Esophagus squamous epithelium (tissue), 4 donors: Measurements from ENCODE around the gene SP4.

Experiments used
- POLR2A ChIP-seq, 4 donors: fragments of 450-650 bp; IDR thresholded peaks; one replicate each; pipeline ENCODE4 v1.6.1; 2017; ENCODE audit warnings: antibody characterized with exemption in 4 of 4, mild to moderate bottlenecking in 4 of 4, moderate library complexity in 3 of 4
- TF ChIP-seq, protein P1 (sequence below), 6 experiments: fragments of 450-650 bp in 4 of 6; fragments of 200-600 bp in 2 of 6; sonication (generic) in 2 of 6; IDR thresholded peaks; one replicate each; pipeline ENCODE4 v1.5.1; 2016 to 2019; ENCODE audit warnings: antibody characterized with exemption in 6 of 6, mild to moderate bottlenecking in 4 of 6, moderate library complexity in 4 of 6

GRCh38 chr7:21468969-21469368 is 41.1 kb downstream of the SP4 start:
- TF ChIP-seq, protein P1, sequence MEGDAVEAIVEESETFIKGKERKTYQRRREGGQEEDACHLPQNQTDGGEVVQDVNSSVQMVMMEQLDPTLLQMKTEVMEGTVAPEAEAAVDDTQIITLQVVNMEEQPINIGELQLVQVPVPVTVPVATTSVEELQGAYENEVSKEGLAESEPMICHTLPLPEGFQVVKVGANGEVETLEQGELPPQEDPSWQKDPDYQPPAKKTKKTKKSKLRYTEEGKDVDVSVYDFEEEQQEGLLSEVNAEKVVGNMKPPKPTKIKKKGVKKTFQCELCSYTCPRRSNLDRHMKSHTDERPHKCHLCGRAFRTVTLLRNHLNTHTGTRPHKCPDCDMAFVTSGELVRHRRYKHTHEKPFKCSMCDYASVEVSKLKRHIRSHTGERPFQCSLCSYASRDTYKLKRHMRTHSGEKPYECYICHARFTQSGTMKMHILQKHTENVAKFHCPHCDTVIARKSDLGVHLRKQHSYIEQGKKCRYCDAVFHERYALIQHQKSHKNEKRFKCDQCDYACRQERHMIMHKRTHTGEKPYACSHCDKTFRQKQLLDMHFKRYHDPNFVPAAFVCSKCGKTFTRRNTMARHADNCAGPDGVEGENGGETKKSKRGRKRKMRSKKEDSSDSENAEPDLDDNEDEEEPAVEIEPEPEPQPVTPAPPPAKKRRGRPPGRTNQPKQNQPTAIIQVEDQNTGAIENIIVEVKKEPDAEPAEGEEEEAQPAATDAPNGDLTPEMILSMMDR (IDR thresholded peaks at IDR 0.05), result no peak
- TF ChIP-seq POLR2A (IDR thresholded peaks at IDR 0.05), result no peak
